Activated CD8-positive, alpha-beta T cell treated with anti-CD3 and anti-CD28 coated beads for 36 hours (primary cell): ENCODE results near the gene CENPS. TPM values are rescaled to one million over a fixed set of nuclear protein-coding genes. Genes with fewer than 3 reads are reported as not detected.

ENCODE experiments used
- ATAC-seq: fragments of 200-7000 bp; cut with Tn5 transposase; one replicate; pipeline ENCODE4 v1.10.0; 2021; ENCODE audit warnings: mild to moderate bottlenecking, moderate library complexity
- CTCF ChIA-PET: fragments of 350-600 bp; sonication (Branson Sonifier 250); formaldehyde crosslinking; loops from one replicate; lab custom pipeline; 2021; ENCODE audit warnings: antibody characterized with exemption; lab: Charles Lee
- POLR2A ChIA-PET: fragments of 350-600 bp; sonication (Branson Sonifier 250); formaldehyde crosslinking; loops from one replicate; lab custom pipeline; 2021; ENCODE audit warnings: antibody characterized with exemption; lab: Charles Lee
- DNase-seq: peaks from one replicate; pipeline ENCODE4 v3.0.0-alpha.2; 2020
- H3K27ac Mint-ChIP-seq: one replicate; pipeline ENCODE4 v1.8.0; 2021; ENCODE audit warnings: mild to moderate bottlenecking, mixed read lengths
- H3K27me3 Mint-ChIP-seq: one replicate; pipeline ENCODE4 v1.8.0; 2021; ENCODE audit warnings: mixed read lengths
- H3K36me3 Mint-ChIP-seq: one replicate; pipeline ENCODE4 v1.8.0; 2021; ENCODE audit warnings: low read depth, mixed read lengths
- H3K4me1 Mint-ChIP-seq: one replicate; pipeline ENCODE4 v1.8.0; 2021; ENCODE audit warnings: low read depth, mixed read lengths
- H3K4me3 Mint-ChIP-seq: one replicate; pipeline ENCODE4 v1.8.0; 2021; ENCODE audit warnings: mild to moderate bottlenecking, moderate library complexity, mixed read lengths
- H3K9me3 Mint-ChIP-seq: one replicate; pipeline ENCODE4 v1.8.0; 2021; ENCODE audit warnings: mixed read lengths
- CTCF ChIP-seq: fragments of 200-600 bp; IDR thresholded peaks from one replicate; pipeline ENCODE4 v1.8.0; 2022; ENCODE audit warnings: antibody characterized with exemption, mild to moderate bottlenecking
- intact Hi-C: fragments of 100-400 bp; cut with micrococcal nuclease; formaldehyde crosslinking; loops from one replicate; pipeline ENCODE4 v1.10.0; 2022
- total RNA-seq, 2 experiments: library from RNA; stranded (reverse); gene quantifications; one replicate each; pipeline ENCODE4 v1.2.3, GENCODE V29; 2021

The CENPS gene
- total RNA-seq, 2 experiments from 2014 or later, result 18.3 to 19.4 TPM

- ATAC-seq (no peak), DNase-seq (no peak)
- peaks cover 3% of the 10 kb centered on the region for H3K9me3 Mint-ChIP-seq
- CTCF ChIA-PET, result interaction anchor here (2.3 kb wide), 1 partner anchor 187 kb away, joined by 5 read pairs; the partner anchor contains the start of gene KIF1B
- intact Hi-C loops, result no loop called here
- H3K27ac Mint-ChIP-seq, result no peak overlapping the region
- POLR2A ChIA-PET, result interaction anchor here (0.6 kb wide), 1 partner anchor 20 kb away, joined by 3 read pairs; no protein-coding TSS in a partner anchor
- H3K36me3 Mint-ChIP-seq, result peaks cover 9% of the 10 kb centered on the region
- peaks cover 19% of the 10 kb centered on the region for H3K4me1 Mint-ChIP-seq
- no peaks in the 10 kb centered on the region for H3K27me3 Mint-ChIP-seq
- H3K4me3 Mint-ChIP-seq, result peak overlapping the region; percentile 10
- no peak for TF ChIP-seq CTCF
Measured at GRCh38 chr1:10396870-10397269, 33.4 kb upstream of the CENPS start.

- Mint-ChIP-seq H3K9me3 (peaks cover 3% of the 10 kb centered on the region), H3K27me3 (no peaks in the 10 kb centered on the region), H3K27ac (peak overlapping the region; percentile 57), H3K36me3 (peaks cover 17% of the 10 kb centered on the region), H3K4me1 (peaks cover 24% of the 10 kb centered on the region), H3K4me3 (peak overlapping the region; percentile 88)
- intact Hi-C loops, result no loop called here
- ATAC-seq (no peak), DNase-seq (no peak)
- TF ChIP-seq CTCF, result no peak
- ChIA-PET POLR2A (interaction anchor here (1.1 to 1.8 kb wide), 2 partner anchors 11 to 115 kb away, joined by 3 to 6 read pairs; no protein-coding TSS in a partner anchor), CTCF (interaction anchor here (1.0 to 2.0 kb wide), 3 partner anchors 10 to 188 kb away, joined by 3 to 7 read pairs (median 4); partner anchors contain the start of gene KIF1B)
Measured at GRCh38 chr1:10398278-10398733, 31.9 kb upstream of the CENPS start.

GRCh38 chr1:10398734-10399443, 31.3 kb upstream of the CENPS start, which contains the start of gene PGD:
TSS of gene PGD (plus strand) at chr1:10399064. CDS start at chr1:10399118, 54 bp downstream.
- peaks cover 3% of the 10 kb centered on the region for H3K9me3 Mint-ChIP-seq
- peak within 1 kb of the TSS; percentile 82 for H3K27ac Mint-ChIP-seq
- ChIA-PET POLR2A (interaction anchor here (0.6 to 2.3 kb wide), 4 partner anchors 11 to 115 kb away, joined by 3 to 6 read pairs (median 4); no protein-coding TSS in a partner anchor), CTCF (interaction anchor here (1.0 to 2.0 kb wide), 5 partner anchors 10 to 189 kb away, joined by 3 to 7 read pairs (median 4); partner anchors contain the start of genes CENPS and KIF1B)
- DNase-seq (peak; percentile 99), ATAC-seq (peak; percentile 98)
- intact Hi-C loops, result no loop called here
- peaks cover 21% of the 10 kb centered on the region for H3K36me3 Mint-ChIP-seq
- peak within 1 kb of the TSS; percentile 88 for H3K4me3 Mint-ChIP-seq
- H3K27me3 Mint-ChIP-seq, result no peaks in the 10 kb centered on the region
- no peak for TF ChIP-seq CTCF
- peaks cover 27% of the 10 kb centered on the region for H3K4me1 Mint-ChIP-seq

- Mint-ChIP-seq H3K9me3 (no peaks in the 10 kb centered on the region), H3K4me1 (peaks cover 27% of the 10 kb centered on the region), H3K4me3 (peak overlapping the region; percentile 86), H3K27ac (peak overlapping the region; percentile 82), H3K36me3 (peaks cover 26% of the 10 kb centered on the region), H3K27me3 (no peaks in the 10 kb centered on the region)
- DNase-seq (peak; percentile 42), ATAC-seq (no peak)
- TF ChIP-seq CTCF, result no peak
- CTCF ChIA-PET, result interaction anchor here (1.2 to 2.0 kb wide), 4 partner anchors 11 to 189 kb away, joined by 4 to 7 read pairs (median 4); partner anchors contain the start of genes CENPS and KIF1B
- POLR2A ChIA-PET, result interaction anchor here (1.8 to 2.3 kb wide), 3 partner anchors 12 to 95 kb away, joined by 6 read pairs; no protein-coding TSS in a partner anchor
- intact Hi-C loops, result no loop called here
Measured at GRCh38 chr1:10399444-10399941, 30.7 kb upstream of the CENPS start.
